Islet of Langerhans (tissue), 1 donor: ENCODE measurements around the gene KCNMA1.
"Not testable (repeated sequence)": the region's sequence is repeated elsewhere in the genome, so short reads cannot be mapped to it uniquely, and the experiment has no call there.

ENCODE experiments used
- FAIRE-seq: peaks from one replicate; lab custom pipeline; 2011; peaks lifted over from hg19 to GRCh38; lab: Jason Lieb, UNC

Gene KCNMA1

GRCh38 chr10:77637532-77638320 lies at the start of gene KCNMA1:
Gene KCNMA1, minus strand, starts transcription at chr10:77637808.
- FAIRE-seq = no peak

- no peak for FAIRE-seq
These were observed 49.2 kb upstream of the KCNMA1 start for GRCh38 chr10:77686650-77687417.

GRCh38 chr10:77686096-77686495 lies 48.5 kb upstream of the KCNMA1 start:
- FAIRE-seq = no peak

GRCh38 chr10:77685432-77685831 lies 47.8 kb upstream of the KCNMA1 start:
- no peak for FAIRE-seq

- FAIRE-seq = not testable (repeated sequence)
These were observed 45.5 kb upstream of the KCNMA1 start for GRCh38 chr10:77683088-77683432.

GRCh38 chr10:77682393-77683087 lies 44.9 kb upstream of the KCNMA1 start:
- FAIRE-seq = no peak

- FAIRE-seq = no peak
These were observed 44.2 kb upstream of the KCNMA1 start for GRCh38 chr10:77681839-77682238.

GRCh38 chr10:77680811-77681210 lies 43.2 kb upstream of the KCNMA1 start:
- no peak for FAIRE-seq

GRCh38 chr10:77680065-77680464 lies 42.5 kb upstream of the KCNMA1 start:
- no peak for FAIRE-seq

GRCh38 chr10:77679217-77679616 lies 41.6 kb upstream of the KCNMA1 start:
- no peak for FAIRE-seq

GRCh38 chr10:77678146-77678545 lies 40.5 kb upstream of the KCNMA1 start:
- FAIRE-seq = no peak

GRCh38 chr10:77675347-77675746 lies 37.7 kb upstream of the KCNMA1 start:
- no peak for FAIRE-seq

GRCh38 chr10:77673515-77674140 lies 36.0 kb upstream of the KCNMA1 start:
- FAIRE-seq = no peak

GRCh38 chr10:77673101-77673500 lies 35.5 kb upstream of the KCNMA1 start:
- FAIRE-seq = no peak

GRCh38 chr10:77671594-77672252 lies 34.1 kb upstream of the KCNMA1 start:
- no peak for FAIRE-seq

- no peak for FAIRE-seq
These were observed 33.3 kb upstream of the KCNMA1 start for GRCh38 chr10:77670817-77671443.

- FAIRE-seq = no peak
These were observed 32.3 kb upstream of the KCNMA1 start for GRCh38 chr10:77669892-77670291.

- no peak for FAIRE-seq
These were observed 30.1 kb upstream of the KCNMA1 start for GRCh38 chr10:77667426-77668324.

GRCh38 chr10:77666821-77667220 lies 29.2 kb upstream of the KCNMA1 start:
- FAIRE-seq = no peak

GRCh38 chr10:77664696-77665095 lies 27.1 kb upstream of the KCNMA1 start:
- no peak for FAIRE-seq

GRCh38 chr10:77664008-77664407 lies 26.4 kb upstream of the KCNMA1 start:
- no peak for FAIRE-seq
